Measurements from ENCODE around the gene MIAT. TPM values are rescaled to one million over a fixed set of nuclear protein-coding genes. Genes with fewer than 3 reads are reported as not detected.

Gene MIAT
- total and polyA plus RNA-seq, 2 donors (not counting 3 experiments of a cell fraction or from before 2014, with no cell fraction given): 0.03 to 0.80 TPM

GRCh38 chr22:26669060-26669481 lies 11.7 kb downstream of the MIAT start:
- Histone ChIP-seq H3K4me1 (ENCODE audit: control insufficient read depth, extremely low read depth, insufficient read depth, low read length) (peaks cover 18% of the 10 kb centered on the region), H2AFZ (ENCODE audit: low read depth, low read length) (no peak overlapping the region), H3K9me1 (replicated peaks; ENCODE audit: control insufficient read depth, extremely low read depth, insufficient read depth, low read length) (no peaks in the 10 kb centered on the region), H3K27me3 (ENCODE audit: control insufficient read depth in 2 of 2, insufficient read depth in 2 of 2, low read length in 2 of 2) (peaks cover 0 to 5% of the 10 kb centered on the region in 2 experiments), H3K79me2 (ENCODE audit: control insufficient read depth, insufficient read depth, low read length) (peaks cover 6% of the 10 kb centered on the region), H3K36me3 (ENCODE audit: control insufficient read depth in 2 of 2, extremely low read depth in 1 of 2, insufficient read depth in 2 of 2, low read length in 2 of 2) (no peaks in the 10 kb centered on the region), H3K9me3 (replicated peaks; ENCODE audit: control insufficient read depth, insufficient read depth, low read length) (no peaks in the 10 kb centered on the region), H3K4me2 (ENCODE audit: insufficient read depth, low read length) (no peak overlapping the region), H3K4me3 (replicated peaks in 1 of 3; ENCODE audit: insufficient read depth in 1 of 3, low read depth in 1 of 3, low read length in 3 of 3) (no peak overlapping the region), H4K20me1 (replicated peaks; ENCODE audit: control insufficient read depth, extremely low read depth, insufficient read depth, low read length) (no peaks in the 10 kb centered on the region), H3K9ac (replicated peaks; ENCODE audit: extremely low read depth, insufficient read depth, low read length) (no peak overlapping the region), H3K27ac (ENCODE audit: insufficient read depth, low read depth, low read length) (no peak overlapping the region)
- peak; percentile 60 for FAIRE-seq
- CTCF ChIA-PET: interaction anchor here (1.0 kb wide), 1 partner anchor 305 kb away, joined by 5 read pairs; no protein-coding TSS in a partner anchor
- POLR2A ChIA-PET: no interaction called here
- TF ChIP-seq CTCF (IDR thresholded peaks at IDR 0.05; ENCODE audit: extremely low read depth in 1 of 2, insufficient read depth in 1 of 2, low read depth in 1 of 2, low read length in 2 of 2) (peak; percentile 30 to 65), MYC (IDR thresholded peaks at IDR 0.05; ENCODE audit: low read depth, low read length) (no peak), FOS (IDR thresholded peaks at IDR 0.05; ENCODE audit: borderline replicate concordance, insufficient read depth, low read length) (no peak)
- intact Hi-C loops (cut with micrococcal nuclease): no loop called here
- no TSS peak for BruUV-seq (replicated peaks)
- peak; percentile 55 for DNase-seq (ENCODE audit: low read depth, low spot score)
- dilution Hi-C loops (cut with MboI; ENCODE audit: extremely low pct_ligation_motif_present, low sequenced_read_pairs): no loop called here

GRCh38 chr22:26670459-26670858 lies 13.1 kb downstream of the MIAT start:
- Histone ChIP-seq H3K79me2 (ENCODE audit: control insufficient read depth, insufficient read depth, low read length) (peaks cover 15% of the 10 kb centered on the region), H3K27me3 (ENCODE audit: control insufficient read depth in 2 of 2, insufficient read depth in 2 of 2, low read length in 2 of 2) (peaks cover 0 to 5% of the 10 kb centered on the region in 2 experiments), H2AFZ (ENCODE audit: low read depth, low read length) (no peak overlapping the region), H3K36me3 (ENCODE audit: control insufficient read depth in 2 of 2, extremely low read depth in 1 of 2, insufficient read depth in 2 of 2, low read length in 2 of 2) (no peaks in the 10 kb centered on the region), H3K4me1 (ENCODE audit: control insufficient read depth, extremely low read depth, insufficient read depth, low read length) (peaks cover 21% of the 10 kb centered on the region), H3K9me1 (replicated peaks; ENCODE audit: control insufficient read depth, extremely low read depth, insufficient read depth, low read length) (no peaks in the 10 kb centered on the region), H3K4me2 (ENCODE audit: insufficient read depth, low read length) (no peak overlapping the region), H3K9me3 (replicated peaks; ENCODE audit: control insufficient read depth, insufficient read depth, low read length) (no peaks in the 10 kb centered on the region), H3K27ac (ENCODE audit: insufficient read depth, low read depth, low read length) (no peak overlapping the region), H4K20me1 (replicated peaks; ENCODE audit: control insufficient read depth, extremely low read depth, insufficient read depth, low read length) (no peaks in the 10 kb centered on the region), H3K9ac (replicated peaks; ENCODE audit: extremely low read depth, insufficient read depth, low read length) (no peak overlapping the region), H3K4me3 (replicated peaks in 1 of 3; ENCODE audit: insufficient read depth in 1 of 3, low read depth in 1 of 3, low read length in 3 of 3) (no peak overlapping the region)
- TF ChIP-seq CTCF (IDR thresholded peaks at IDR 0.05; ENCODE audit: extremely low read depth in 1 of 2, insufficient read depth in 1 of 2, low read depth in 1 of 2, low read length in 2 of 2) (no peak), MYC (IDR thresholded peaks at IDR 0.05; ENCODE audit: low read depth, low read length) (no peak), EZH2 (IDR thresholded peaks at IDR 0.05; ENCODE audit: borderline replicate concordance, low read depth, low read length, severe bottlenecking) (no peak), GATA2 (IDR thresholded peaks at IDR 0.05; ENCODE audit: insufficient read depth, insufficient read length, low read depth, low read length) (no peak), POLR2A (IDR thresholded peaks at IDR 0.05; ENCODE audit: low read depth, low read length) (no peak), POLR2AphosphoS5 (IDR thresholded peaks at IDR 0.05; ENCODE audit: insufficient read depth, low read depth, low read length) (no peak)
- TF ChIP-seq, protein P1, sequence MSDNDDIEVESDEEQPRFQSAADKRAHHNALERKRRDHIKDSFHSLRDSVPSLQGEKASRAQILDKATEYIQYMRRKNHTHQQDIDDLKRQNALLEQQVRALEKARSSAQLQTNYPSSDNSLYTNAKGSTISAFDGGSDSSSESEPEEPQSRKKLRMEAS (IDR thresholded peaks at IDR 0.05; ENCODE audit: insufficient read depth, insufficient read length): no peak
- dilution Hi-C loops (cut with MboI; ENCODE audit: extremely low pct_ligation_motif_present, low sequenced_read_pairs): no loop called here
- no peak for FAIRE-seq
- ChIA-PET POLR2A (no interaction called here), CTCF (no interaction called here)
- intact Hi-C loops (cut with micrococcal nuclease): loop anchor here (5.0 to 10.0 kb wide), 3 partner anchors 62 to 754 kb away; no protein-coding TSS in a partner anchor
- DNase-seq (ENCODE audit: low read depth, low spot score): no peak
- no TSS peak for BruUV-seq (replicated peaks)
